GM12891 (cell line): ENCODE results near the gene ISYNA1.

Experiments
- DNase-seq: peaks from one replicate; pipeline ENCODE4 v3.0.0; 2011; ENCODE audit warnings: low spot score; ENCODE audit not compliant: insufficient read length
- FAIRE-seq: peaks from 2 replicates; lab custom pipeline; 2011; peaks lifted over from hg19 to GRCh38; lab: Jason Lieb, UNC
- PAX5 ChIP-seq: IDR thresholded peaks from 2 replicates; pipeline ENCODE4 v1.6.1; 2011; ENCODE audit warnings: low read length, moderate library complexity, mild to moderate bottlenecking; ENCODE audit not compliant: insufficient read depth, severe bottlenecking
- POLR2A ChIP-seq: IDR thresholded peaks from 2 replicates; pipeline ENCODE4 v1.6.1; 2011; ENCODE audit warnings: low read depth, low read length, control low read depth
- POLR2AphosphoS5 ChIP-seq: IDR thresholded peaks from 2 replicates; pipeline ENCODE4 v1.6.1; 2011; ENCODE audit warnings: low read depth, low read length, control low read depth
- POU2F2 ChIP-seq: IDR thresholded peaks from 2 replicates; pipeline ENCODE4 v1.6.1; 2011; ENCODE audit warnings: low read depth, mild to moderate bottlenecking, control low read depth, low read length, moderate library complexity
- SPI1 ChIP-seq: IDR thresholded peaks from 2 replicates; pipeline ENCODE4 v1.6.1; 2011; ENCODE audit warnings: low read depth, low read length, control low read depth
- TAF1 ChIP-seq: IDR thresholded peaks from 2 replicates; pipeline ENCODE4 v1.6.1; 2011; ENCODE audit warnings: low read depth, low read length, control low read depth

ISYNA1 gene

GRCh38 chr19:18457483-18458331 is 19.8 kb upstream of the ISYNA1 start:
- TF ChIP-seq POLR2AphosphoS5, result no peak
- no peak for TF ChIP-seq PAX5
- no peak for TF ChIP-seq SPI1
- no peak for DNase-seq
- no peak for FAIRE-seq

- TF ChIP-seq PAX5, result no peak
- no peak for TF ChIP-seq POLR2A
- no peak for TF ChIP-seq POLR2AphosphoS5
- TF ChIP-seq SPI1, result no peak
- TF ChIP-seq TAF1, result no peak
- TF ChIP-seq POU2F2, result no peak
- FAIRE-seq, result no peak
- no peak for DNase-seq
Observed at GRCh38 chr19:18456974-18457373, 19.0 kb upstream of the ISYNA1 start.

GRCh38 chr19:18456279-18456678 is 18.3 kb upstream of the ISYNA1 start:
- DNase-seq, result no peak
- no peak for FAIRE-seq
- TF ChIP-seq SPI1 (no peak), POLR2A (no peak), POU2F2 (no peak), TAF1 (no peak), POLR2AphosphoS5 (no peak), PAX5 (no peak)

- TF ChIP-seq POU2F2, result no peak
- no peak for TF ChIP-seq POLR2A
- TF ChIP-seq POLR2AphosphoS5, result no peak
- no peak for TF ChIP-seq PAX5
- no peak for TF ChIP-seq TAF1
- TF ChIP-seq SPI1, result no peak
- FAIRE-seq (no peak), DNase-seq (no peak)
Observed at GRCh38 chr19:18453269-18454024, 15.5 kb upstream of the ISYNA1 start.

- DNase-seq (no peak), FAIRE-seq (no peak)
- TF ChIP-seq POLR2AphosphoS5, result no peak
- no peak for TF ChIP-seq TAF1
- no peak for TF ChIP-seq POU2F2
- TF ChIP-seq PAX5, result no peak
- no peak for TF ChIP-seq POLR2A
- TF ChIP-seq SPI1, result no peak
Observed at GRCh38 chr19:18452386-18452785, 14.5 kb upstream of the ISYNA1 start.

GRCh38 chr19:18450931-18451836 is 13.3 kb upstream of the ISYNA1 start:
- peak; percentile 95 for DNase-seq
- TF ChIP-seq TAF1, result no peak
- TF ChIP-seq SPI1, result no peak
- no peak for TF ChIP-seq PAX5
- no peak for TF ChIP-seq POLR2A
- no peak for TF ChIP-seq POLR2AphosphoS5
- no peak for TF ChIP-seq POU2F2
- FAIRE-seq, result peak; percentile 81

GRCh38 chr19:18450021-18450930 is 12.3 kb upstream of the ISYNA1 start:
- no peak for TF ChIP-seq SPI1
- TF ChIP-seq POLR2AphosphoS5, result no peak
- TF ChIP-seq POLR2A, result no peak
- TF ChIP-seq PAX5, result no peak
- no peak for TF ChIP-seq POU2F2
- TF ChIP-seq TAF1, result no peak
- FAIRE-seq, result no peak
- DNase-seq, result no peak

GRCh38 chr19:18449552-18449951 is 11.6 kb upstream of the ISYNA1 start:
- no peak for FAIRE-seq
- no peak for TF ChIP-seq PAX5
- TF ChIP-seq POLR2A, result no peak
- TF ChIP-seq TAF1, result no peak
- TF ChIP-seq POLR2AphosphoS5, result no peak
- no peak for TF ChIP-seq POU2F2
- no peak for TF ChIP-seq SPI1

More at GRCh38 chr19:18449552-18449951, 11.6 kb upstream of the ISYNA1 start:
- DNase-seq, result no peak
